Right lung (tissue), 10 donors: ENCODE measurements around the gene GZMA. TPM values are rescaled to one million over a fixed set of nuclear protein-coding genes. Genes with fewer than 3 reads are reported as not detected.
"Not testable (repeated sequence)": the region's sequence is repeated elsewhere in the genome, so short reads cannot be mapped to it uniquely, and the experiment has no call there.

Experiments
- DNase-seq, 2 donors: peaks; one replicate each; pipeline ENCODE4 v3.0.0-alpha.2; 2013
- long read RNA-seq, 8 donors: transcript quantifications; one replicate each; lab custom pipeline, GENCODE V29; 2026
- polyA plus RNA-seq, 5 donors: library from polyadenylated mRNA; unstranded; fragments of 120-200 nt; gene quantifications; one replicate each; pipeline versions ENCODE4 v1.2.1 to v1.2.3, GENCODE V29; 2013; ENCODE audit warnings: inconsistent platforms in 1 of 5, low replicate concordance in 1 of 5; ENCODE audit not compliant: insufficient read length in 5 of 5, insufficient read depth in 1 of 5

The GZMA gene
- 1 to 10 TPM; 1.1 to 4.7 (median 3.4) TPM for polyA plus RNA-seq
- long read RNA-seq, donor 1: 0 reads
- long read RNA-seq, donor 2: 0 reads
- long read RNA-seq, donor 3, partial matches to known transcripts: 0 of 4 reads
- long read RNA-seq, donor 3, other reads (novel, unspliced or antisense): 0 of 4 reads
- long read RNA-seq, donor 4: 0 reads
- long read RNA-seq, donor 5, partial matches to known transcripts: 0 of 2 reads
- long read RNA-seq, donor 5, other reads (novel, unspliced or antisense): 0 of 2 reads
- long read RNA-seq, donor 6, partial matches to known transcripts: 0 of 2 reads
- long read RNA-seq, donor 6, other reads (novel, unspliced or antisense): 0 of 2 reads
- long read RNA-seq, donor 7: 0 reads
- long read RNA-seq, donor 8: 0 reads

DNA sequence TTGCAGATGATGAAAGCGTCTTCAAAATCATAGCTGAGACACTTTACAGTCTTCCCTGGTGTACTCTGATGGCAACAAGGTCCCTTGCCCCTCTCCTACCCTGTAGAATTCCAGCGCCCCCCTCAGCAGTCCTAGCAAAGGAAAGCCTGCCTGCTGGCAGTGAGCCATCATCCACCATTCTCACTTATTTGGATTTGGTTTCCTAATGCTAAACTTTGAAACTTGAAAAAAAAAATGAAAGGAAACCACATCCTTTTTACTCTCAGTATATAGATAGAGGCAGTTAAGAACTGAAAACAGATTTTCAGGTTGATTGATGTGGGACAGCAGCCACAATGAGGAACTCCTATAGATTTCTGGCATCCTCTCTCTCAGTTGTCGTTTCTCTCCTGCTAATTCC is at the start of gene GZMA:
Gene GZMA, plus strand, starts transcription at position 299 of the 400 bp plus-strand sequence. Its CDS starts 37 bp downstream, at position 336.
- no peak for DNase-seq

DNA sequence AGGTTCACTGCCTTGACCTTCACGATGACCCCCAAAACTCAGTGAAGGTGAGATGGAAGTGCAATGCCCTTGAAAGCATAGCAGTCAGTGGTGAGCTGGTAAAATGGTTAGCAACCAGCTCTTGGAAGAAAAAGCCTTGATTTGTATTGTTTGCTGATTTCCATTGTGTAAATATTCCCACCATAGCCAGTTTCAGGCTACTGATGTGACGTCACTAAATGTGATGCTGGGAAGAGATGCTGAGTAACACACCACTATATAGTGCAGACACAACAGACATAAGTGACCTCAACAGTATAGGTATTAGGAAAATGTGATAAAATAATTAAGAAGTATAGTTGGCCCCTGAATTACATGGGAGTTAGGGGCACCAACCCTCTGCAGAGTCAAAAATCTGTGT is 47.3 kb upstream of the GZMA start:
- DNase-seq: no peak

DNA sequence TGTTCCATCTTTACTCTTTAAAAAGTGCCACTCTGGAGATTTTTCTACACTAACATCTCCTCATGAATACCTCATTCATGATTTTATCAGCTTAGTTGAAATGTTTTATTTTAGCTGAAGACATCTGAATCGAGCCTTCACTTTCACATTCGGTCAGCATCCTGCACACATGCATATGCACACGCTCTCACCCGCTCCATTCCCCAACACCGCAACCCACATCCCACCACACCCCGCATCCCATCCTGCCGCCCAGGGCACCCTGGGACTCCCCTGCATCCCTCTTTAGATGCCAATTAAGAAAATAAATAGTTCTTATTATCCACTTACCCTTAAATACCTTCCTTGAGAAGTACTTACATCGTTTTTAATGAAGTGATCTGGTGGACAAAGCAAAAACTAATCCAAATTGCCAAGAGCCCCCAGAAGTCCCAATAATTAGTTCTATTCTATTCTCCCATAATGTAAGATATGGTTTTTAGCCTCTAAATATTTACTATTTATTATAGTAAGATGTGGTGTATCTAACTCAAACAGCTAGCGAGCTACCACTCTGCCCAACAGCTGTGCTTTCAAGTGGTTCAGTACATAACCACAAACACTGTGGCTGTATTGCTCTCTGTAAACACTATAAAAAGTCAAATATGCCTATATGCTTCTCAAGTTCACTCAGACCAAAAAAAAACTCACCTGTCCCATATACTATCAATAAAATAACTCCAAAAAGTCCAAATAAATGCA is 40.2 kb upstream of the GZMA start:
- no peak for DNase-seq

DNA sequence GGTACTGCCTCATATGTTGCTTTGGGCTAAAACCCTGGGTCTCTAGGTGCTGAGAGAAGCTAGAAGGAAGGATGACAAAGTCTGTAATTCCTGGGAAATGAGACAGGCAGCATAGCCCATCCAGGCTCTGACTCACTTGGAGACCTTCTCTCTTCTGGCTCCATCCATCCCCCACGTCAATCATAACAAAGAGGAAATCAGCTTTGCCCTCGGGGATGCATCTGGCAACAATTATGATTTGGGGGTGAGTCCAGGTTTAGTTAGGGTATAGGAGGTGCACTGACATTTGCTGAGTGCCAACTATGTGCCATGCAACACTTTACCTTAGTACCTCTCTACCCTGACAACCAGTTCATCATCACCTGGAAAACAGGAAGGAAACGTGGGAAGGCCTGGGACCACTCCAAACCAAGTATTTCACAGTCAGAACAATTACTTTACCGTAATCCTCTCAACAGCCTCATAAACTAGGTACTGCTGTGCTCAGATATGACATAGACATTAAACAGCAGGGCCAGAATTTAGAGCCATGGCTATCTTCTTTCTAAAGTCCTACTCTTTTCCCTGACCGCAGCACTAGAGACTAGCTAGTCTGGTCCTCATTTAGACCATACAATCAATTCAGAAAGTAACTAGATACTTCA is 39.1 kb upstream of the GZMA start:
- DNase-seq: no peak

DNA sequence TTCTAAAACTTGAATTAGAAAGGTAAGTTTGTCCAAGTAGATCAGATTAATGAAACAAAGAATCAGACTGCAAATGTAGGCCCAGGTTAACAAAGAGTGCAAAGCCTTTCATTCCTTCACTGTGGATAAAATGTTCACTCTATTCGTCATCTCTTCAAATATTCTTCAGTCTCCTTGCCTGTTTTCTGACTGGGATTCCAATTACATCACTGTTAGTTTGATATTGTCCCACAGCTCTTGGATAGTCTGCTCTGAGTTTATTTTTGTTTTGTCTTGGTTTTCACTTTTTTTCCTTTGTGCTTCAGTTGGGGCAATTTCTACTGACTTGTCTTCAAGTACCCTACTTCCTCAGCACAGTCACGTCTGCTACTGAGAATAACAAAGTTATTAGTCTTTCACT is 38.5 kb upstream of the GZMA start:
- no peak for DNase-seq

DNA sequence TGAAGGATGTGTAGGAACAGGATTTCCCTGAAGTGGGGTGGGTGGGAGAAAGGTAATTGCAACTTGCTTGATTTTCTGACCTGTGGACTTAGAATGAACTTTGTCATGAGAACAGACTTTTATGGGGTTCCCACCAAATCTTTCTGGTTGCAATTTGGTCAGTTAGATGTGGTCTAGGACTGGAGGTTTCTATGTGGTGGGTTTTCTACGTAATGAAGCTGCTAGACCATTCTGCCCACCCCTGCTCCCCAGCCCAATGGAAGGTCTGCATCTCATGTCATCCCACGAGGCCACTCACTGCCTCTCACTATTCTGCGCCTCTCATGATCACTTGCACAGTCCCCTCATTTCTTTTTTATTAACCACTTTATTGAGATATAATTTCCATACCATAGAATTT is 37.9 kb upstream of the GZMA start:
- no peak for DNase-seq

DNA sequence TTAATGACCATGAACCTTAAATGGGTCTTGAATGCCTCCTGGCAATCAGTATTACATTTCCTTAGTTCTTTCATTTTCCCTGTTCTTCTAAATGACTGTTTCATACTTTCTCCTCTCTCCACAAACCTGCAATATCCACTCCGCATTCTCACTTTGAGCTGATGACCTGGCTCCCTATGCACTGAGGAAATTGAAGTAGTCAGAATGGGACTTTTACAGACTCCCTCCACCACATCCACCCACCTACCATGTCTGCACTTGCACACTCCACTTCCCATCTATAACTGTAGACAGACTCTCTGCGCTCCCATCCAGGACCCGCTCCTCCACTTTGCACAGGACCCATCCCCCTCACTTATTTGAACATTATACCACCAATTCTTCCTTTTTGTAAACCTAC is 36.2 kb upstream of the GZMA start:
- no peak for DNase-seq

DNA sequence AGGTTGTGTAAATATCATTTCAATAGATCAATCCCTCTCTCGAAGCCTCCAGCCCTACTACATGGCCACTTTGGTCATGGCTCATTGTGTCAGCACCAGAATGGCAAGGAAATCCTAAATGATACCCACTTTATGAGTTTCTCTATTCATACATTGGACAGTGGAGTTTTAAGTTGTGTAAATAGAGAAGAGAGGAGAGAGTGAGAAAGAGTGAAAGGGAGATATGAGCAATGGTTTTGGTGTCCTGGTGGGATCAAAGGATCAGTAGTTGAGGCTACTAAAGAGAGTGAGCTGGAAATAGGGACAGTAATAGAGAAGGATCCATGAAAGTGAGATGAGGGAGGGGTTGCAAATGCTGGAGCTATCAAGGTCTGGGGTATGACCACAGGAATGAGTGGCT is 31.5 kb upstream of the GZMA start:
- no peak for DNase-seq

DNA sequence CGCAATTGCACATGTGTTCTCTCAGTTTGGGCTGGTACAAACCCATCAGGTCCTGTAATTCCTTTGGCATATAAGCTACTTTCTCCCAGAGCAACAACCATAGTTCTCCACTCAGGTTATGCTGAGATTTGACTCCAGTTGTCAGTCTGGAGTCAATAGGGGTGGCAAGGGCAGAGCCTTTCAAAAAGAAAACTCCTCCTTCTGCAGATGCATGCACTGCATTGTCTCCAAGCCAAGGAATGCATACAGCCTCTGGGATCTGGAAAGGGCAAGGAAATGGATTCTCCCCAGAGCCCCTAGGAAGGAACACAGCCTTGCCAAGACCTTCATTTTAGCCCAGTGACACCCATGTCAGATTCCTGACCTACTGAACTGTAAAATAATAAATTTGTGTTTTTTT is 31.0 kb upstream of the GZMA start:
- no peak for DNase-seq

DNA sequence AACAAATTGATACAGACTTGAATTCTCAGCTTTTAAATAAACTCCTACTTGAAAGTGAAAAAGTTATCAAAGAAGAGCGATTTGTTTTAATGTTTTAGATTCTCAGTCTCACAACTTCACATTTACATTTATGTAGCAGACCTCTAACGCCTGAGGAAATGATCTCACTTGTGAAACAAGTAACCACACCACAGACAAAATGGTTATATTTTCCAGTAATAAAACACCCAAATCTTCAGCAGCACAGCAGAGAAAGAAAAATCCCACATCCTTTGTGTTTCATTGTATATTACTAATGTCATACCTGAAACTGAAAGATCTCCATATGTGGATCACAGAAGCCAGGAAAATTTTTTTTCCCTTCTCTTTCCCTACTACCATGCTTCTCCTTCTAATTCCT is 29.8 kb upstream of the GZMA start:
- no peak for DNase-seq

DNA sequence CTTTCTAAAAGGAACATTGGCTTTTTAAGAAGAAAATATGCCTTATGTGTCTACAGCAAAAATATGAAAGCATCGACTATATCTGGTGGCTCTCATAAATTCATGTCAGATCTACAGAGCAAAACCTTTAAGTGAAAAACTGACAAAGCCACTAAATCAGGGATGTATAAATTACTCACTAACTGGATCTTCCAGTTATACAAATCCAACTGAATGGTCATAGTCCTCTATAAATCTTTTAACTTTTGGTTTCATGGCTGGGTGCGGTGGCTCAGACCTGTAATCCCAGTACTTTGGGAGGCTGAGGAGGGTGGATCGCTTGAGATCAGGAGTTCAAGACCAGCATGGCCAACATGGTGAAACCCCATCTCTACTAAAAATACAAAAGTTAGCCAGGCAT is 29.2 kb upstream of the GZMA start:
- no peak for DNase-seq

DNA sequence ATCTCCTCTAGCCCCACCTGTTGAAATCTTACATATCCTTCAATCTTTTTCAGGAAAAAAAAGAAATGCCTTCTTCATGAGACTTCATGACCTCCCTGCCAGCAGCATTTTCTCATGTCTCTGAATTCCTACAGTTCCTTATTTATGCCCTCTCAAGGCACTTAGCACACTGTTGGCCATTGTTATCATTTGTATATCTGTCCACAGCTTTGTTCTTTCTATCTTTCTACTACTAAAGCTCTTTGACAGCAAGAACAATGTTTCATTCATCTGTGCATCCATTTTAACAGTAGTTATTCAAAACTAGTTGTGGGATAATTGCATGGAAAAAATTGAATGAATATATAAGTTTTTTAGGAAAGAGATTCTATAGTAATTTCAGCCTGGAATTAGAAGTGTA is 20.9 kb upstream of the GZMA start:
- DNase-seq: no peak

DNA sequence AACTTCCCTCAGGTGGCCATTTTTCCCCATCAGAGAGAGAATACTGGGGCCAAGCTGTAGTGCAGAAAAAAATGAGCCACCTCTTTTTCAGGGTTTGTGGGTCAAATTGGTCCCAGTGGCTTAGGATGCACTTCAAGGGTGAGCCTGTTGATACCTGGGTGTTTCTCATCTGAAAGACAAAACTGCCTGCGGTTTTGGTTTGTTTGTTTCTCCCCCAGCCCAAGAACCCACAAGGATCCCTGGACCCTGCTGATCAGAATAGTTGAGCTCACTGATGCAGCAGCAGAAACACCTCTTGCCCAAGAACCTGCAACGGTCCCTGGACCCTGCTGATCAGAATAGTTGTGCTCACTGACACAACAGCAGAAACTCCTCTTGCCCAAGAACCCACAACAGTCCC is 13.1 kb upstream of the GZMA start:
- not testable (repeated sequence) for DNase-seq

DNA sequence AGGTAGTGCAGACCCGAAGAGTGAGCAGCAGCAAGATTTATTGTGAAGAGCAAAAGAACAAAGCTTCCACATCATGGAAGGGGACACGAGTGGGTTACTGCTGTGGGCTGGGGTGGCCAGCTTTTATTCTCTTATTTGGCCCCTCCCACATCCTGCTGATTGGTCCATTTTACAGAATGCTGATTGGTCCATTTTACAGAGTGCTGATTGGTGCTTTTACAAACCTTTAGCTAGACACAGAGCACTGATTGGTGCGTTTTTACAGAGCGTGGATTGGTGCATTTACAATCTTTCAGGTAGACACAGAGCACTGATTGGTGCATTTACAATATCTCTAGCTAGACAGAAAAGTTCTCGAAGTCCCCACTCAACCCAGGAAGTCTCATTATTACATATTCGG is 11.4 kb upstream of the GZMA start:
- not testable (repeated sequence) for DNase-seq

DNA sequence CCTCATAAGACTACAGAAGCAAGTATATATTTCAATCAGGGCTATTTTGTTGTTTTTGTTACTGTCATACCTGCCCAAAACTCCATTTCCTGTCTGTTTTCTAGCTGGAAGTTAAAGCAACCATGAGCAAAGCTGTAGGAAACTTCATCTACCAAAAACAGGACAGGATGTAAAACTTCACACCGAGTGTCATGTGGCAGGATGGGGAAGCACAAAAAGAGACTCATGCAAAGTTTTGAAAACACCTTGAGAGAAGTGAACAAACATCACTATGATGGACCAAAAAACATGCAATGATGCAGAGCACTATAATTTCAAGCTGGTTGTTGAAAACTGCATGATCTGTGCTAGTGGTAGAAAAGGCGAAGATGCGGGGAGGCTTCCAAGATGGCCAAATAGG is 6.3 kb upstream of the GZMA start:
- DNase-seq: no peak

DNA sequence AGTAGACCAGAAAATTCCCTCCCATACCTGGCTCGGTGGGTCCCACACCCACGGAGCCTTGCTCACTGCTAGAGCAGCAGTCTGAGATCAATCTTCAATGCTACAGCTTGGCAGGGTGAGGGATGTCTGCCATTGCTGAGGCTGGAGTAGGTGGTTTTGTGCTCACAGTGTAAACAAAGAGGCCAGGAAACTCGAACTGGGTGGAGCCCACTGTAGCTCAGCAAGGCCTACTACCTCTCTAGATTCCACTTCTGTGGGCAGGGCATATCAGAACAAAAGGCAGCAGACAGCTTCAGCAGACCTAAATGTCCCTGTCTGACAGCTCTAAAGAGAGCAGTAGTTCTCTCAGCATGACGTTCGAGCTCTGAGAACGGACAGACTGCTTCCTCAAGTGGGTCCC is 5.6 kb upstream of the GZMA start:
- DNase-seq: no peak

DNA sequence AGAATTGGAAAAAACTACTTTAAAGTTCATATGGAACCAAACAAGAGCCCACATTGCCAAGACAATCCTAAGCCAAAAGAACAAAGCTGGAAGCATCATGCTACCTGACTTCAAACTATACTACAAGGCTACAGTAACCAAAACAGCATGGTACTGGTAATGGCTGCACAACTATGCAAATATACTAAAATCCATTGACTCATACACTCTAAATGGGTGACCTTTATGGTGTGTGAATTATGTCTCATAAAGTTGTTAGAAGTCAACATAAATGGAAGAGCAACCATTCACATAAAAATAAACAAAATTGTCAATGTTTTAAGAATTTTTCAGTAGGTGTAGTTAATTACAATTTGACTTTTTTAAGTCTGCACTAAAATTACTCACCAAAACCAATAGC is 1.3 kb upstream of the GZMA start:
- not testable (repeated sequence) for DNase-seq

DNA sequence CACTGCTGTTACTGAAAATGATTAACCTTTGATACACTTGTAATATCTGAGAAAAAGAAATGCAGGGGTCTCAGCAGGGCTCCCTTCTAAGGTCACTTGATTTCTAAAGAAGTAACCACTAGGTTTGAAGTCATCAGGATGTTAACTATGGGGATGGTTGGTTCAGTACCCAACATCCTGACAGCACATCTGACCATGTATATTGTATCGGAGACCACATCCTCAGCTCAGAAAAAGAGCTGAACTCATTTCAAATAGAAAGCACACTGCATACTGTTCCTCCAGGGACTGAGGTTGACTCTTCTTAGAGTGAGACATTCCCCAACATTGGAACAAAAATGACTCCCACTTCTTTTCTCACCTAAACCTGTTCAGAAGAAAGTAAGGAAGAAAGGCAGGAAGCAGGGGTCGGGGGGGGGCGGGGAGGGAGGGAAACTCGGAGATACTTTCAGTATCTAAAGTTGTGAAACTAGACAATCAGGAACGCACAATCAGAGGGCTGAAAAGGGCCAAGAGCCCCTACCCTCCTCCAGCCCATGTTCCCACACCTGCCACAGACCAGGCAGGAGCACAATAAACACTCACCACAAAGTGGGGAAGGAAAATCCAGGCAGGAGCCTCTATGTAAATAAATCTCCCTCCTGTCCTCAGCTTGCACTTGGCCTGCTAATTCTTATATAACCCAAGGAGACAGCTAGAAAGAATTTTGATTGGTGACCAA is 730 bp upstream of the GZMA start:
- DNase-seq: no peak

DNA sequence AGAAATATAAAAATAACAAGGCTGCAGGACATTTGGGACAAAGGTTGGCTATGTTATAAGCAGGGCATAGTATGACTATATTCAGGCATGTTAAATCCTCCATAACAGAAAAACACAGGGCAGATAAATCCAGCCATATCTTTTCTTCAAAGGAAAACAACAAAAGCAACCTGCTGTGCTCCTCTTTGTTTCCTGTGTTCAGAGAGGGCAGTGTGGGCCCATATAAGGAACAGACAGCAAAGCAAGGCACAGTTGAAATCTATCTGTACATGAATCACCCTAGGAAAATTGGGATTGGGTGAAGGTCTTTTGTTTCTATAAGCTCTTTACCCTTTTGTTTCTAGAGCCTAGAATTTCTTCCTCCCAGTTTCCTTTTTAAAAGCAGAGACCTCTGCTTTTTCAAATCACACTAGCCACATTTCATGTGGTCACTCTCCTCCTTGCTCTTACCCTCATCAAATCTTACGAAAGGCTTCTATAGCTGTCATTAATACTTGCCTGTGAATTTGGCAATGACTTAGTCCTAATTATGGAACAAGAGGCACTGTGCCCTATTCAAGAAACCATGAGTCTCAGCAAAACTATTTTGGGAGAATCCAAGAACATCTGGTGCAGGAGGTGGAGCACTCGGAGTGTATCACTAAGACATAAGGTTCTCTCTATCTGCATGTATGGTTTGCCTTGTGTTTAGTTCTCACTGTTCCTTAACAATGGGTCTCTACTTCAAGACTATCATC is 1.8 kb downstream of the GZMA start:
- no peak for DNase-seq

DNA sequence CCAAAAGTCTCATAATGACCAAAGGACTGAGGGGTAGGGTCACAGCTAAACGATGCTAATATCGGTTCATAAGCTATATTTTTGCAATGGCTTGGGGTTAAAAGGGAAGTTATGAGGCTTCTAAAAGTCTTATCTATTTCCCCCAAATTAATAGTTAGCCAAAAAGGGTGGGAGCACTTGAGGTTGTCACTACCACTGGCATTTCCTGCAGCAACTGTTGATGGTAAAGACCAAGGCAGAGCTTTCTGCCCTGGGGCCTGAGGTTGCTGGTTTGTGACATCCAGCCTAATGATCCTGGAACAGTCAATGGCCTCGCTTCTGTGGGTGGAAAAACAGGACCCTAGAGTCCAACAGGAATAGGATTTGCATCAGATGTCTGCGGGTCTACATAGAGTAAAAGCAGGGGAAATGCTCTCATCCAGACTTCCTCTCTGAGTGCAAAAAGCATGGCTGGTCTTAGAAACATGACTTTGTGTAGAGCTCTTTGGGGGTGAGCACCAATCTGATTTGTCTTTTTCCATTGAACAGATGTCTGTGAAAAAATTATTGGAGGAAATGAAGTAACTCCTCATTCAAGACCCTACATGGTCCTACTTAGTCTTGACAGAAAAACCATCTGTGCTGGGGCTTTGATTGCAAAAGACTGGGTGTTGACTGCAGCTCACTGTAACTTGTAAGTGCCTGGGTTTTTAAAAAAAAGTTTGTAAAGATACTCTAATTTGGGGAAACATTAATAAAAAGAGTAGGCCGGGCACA is 2.7 kb downstream of the GZMA start:
- DNase-seq: no peak

DNA sequence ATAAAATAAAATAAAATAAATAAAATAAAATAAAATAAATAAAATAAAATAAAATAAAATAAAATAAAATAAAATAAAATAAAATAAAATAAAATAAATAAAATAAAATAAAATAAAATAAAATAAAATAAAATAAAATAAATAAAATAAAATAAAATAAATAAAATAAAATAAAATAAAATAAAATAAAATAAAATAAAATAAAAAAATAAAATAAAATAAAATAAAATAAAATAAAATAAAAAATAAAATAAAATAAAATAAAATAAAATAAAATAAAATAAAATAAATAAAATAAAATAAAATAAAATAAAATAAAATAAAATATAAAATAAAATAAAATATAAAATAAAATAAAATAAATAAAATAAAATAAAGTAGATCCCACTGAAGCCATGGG is 3.5 kb downstream of the GZMA start:
- DNase-seq: not testable (repeated sequence)
